G401.6 (cell line): ENCODE measurements around the gene PIK3CD.
A peak's percentile ranks its signal among the peaks of the same experiment; 100 is the strongest.

Experiments used
- FAIRE-seq: peaks from 2 replicates; lab custom pipeline; 2012; peaks lifted over from hg19 to GRCh38; lab: Jason Lieb, UNC

PIK3CD gene

DNA sequence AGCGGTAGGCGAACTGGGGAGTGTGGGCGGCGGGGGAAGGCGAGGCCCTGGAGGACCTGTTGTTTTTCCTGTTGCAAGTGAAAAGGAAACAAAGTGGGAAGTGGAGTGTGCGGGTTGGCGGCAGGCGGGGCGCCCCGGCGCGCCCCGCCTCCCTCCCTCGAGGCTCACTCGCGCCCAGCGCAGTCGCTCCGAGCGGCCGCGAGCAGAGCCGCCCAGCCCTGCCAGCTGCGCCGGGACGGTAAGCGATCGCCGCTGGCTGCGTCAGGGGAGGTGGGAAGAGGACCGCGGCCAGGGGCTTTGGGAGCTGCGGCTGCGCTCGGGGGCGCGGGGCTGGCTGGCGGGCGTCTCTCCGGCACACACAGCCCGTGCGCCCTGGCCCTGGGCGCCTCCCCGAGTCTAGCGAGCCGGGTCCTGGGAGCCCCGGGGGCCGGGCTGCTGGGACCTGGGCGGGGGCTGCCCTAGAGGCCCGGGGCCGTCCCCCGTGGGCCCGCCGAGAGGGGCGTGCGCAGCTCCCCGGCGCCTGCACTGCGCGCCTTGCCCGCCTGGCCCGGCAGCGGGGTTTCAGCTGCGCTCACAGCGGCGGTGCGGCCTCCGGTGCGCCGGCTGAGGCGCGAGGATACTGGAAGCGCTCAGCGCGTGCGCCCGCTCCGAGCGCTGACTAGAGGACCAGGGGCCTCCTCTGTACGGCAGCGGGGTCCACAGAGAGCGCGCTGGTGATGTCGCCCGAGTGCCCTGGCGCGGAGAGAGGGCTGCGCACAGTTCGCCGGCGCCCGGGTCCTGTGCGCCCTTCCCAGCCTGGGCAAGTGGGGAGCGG, at the start of gene PIK3CD:
Gene PIK3CD, plus strand, starts transcription at position 167 of the 814 bp plus-strand sequence. CDS start 58,725 bp downstream, outside the sequence.
- no peak for FAIRE-seq

DNA sequence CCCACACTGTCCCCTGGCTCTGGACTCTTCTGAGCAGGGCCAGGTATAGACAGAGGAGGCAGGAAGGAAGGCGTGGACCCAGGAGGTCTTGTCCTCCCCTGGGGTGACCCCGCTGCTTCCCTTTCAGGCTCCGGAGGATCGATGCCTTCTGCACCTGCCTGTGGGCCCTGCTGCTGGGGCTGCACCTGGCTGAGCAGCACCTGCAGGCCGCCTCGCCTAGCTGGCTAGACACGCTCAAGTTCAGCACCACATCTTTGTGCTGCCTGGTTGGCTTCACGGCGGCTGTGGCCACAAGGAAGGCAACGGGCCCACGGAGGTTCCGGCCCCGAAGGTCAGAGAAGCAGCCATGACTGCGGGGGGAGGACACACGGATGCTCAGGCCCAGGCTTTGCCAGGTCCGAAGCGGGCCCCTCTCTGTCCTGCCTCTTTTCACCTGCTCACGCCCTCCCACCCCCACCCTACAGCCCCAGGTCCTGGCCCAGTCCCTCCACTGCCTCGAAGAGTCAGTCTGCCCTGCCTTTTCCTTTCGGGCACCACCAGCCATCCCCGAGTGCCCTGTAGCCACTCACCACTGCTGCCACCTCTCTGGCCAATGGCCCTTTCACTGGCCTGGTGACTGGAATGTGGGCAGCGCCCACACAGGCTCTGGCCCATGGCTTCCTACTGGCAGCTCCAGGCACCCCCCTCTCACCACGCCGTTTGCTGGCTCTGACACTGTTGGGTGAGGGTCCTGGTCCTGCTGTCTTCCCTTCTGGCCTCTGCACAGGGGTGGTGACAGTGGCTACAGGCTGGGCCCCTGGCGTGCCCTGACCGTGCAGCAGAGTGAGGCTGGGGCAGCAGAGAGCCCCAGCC, 49.4 kb upstream of the PIK3CD start:
- no peak for FAIRE-seq

DNA sequence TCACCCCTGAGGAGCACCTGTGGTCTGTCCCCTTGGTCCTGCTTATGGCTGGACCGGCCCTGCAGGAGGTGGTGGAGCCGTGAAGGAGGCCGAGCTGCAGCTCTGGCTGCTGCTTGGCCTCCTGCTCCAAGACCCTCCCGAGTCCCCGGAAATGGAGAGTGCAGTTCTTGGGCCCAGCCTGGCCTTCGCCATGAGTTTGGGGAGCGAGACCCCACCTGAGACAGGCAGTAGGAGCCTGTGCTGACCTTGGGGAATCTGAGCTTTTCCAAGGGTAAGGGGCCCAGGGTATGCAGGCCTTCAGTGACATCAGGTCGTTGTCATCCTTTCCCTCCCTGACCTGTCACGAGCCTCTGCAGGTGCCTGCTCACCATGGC, 48.8 kb upstream of the PIK3CD start:
- FAIRE-seq, result no peak

DNA sequence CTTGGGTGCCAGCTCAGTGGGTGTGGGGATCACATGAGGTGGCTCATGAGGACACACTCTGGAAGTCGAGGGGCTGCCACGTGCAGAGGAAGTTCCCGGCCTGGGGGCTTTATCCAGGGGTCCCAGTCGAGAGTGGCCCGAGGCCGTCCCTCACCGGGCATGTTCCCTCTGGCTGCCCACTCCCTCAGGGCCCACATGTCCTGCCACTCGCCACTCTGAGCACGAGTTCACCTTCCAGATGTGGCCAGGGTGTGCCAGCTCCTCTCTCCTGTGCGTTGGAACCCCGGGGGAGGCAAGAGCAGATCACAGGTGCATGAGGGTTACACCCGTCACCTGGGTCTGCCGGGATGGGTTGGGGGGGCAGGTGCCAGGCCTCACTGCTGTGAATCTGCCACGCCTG, 48.2 kb upstream of the PIK3CD start:
- no peak for FAIRE-seq

DNA sequence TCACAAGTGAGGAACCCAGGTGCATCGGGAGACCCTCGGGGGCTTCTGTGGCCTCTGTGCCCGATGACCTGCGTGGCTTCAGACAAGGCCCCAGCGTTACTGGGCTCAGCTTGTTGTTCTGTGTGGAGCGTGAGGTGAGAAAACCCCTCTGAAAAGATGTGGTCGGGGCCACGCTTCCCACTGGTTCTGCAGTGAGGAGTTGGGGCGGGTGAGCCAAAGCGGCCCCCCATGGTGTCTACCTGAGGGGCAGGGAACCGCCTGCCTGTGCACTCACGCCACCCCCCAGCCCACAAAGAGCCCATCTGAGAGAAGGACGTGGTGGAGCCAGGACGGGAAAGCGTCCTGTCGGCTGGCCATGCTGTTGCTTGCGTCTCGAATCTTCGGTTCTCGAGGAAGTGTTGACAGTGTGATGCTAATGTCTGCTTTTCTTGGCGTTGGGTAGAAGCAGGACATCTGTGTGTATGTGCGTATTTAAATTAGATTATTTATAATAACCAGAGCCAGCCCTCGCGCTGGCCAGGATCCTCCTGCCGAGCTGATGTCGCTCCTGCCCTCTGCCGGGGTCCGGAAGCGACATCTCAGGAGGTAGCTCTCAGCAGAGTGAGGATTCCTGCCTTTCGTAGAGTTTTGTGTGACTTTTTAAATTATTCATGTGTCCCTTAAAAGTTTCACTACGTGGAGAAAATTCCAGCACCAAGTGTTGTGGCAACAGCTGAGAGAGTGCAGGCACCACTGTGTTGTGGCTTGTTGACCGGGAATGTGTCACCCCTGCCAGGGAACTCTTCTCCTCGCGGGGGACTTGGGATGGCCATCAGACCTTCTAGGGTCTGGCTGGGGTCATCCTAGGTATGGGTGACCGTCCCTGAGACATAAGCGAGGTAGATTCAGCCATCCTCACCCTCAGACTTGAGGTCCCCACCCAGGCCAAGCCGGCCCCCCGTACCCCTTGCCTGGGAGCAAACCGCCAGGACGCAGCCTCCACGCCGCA, 47.5 kb upstream of the PIK3CD start:
- FAIRE-seq, result no peak

DNA sequence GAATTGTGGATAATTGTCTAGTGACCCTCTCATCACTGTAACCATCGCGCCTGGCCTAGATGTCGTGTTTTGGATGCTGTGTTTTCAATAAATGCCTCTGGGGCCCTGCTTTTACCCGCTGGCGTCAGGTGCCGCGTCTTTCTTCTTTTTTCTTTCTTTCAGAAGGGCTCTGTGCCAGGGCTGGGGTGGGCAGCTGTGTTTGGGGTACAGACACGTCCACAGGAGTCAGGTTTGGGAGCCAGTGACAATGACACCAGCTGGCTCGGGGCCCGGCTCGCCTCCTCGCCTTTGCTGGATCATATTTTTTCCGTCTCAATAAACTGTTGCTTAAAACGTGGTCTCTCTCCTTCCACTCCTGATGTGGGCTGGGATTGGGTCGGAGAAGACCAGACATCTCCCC, 46.7 kb upstream of the PIK3CD start:
- no peak for FAIRE-seq

DNA sequence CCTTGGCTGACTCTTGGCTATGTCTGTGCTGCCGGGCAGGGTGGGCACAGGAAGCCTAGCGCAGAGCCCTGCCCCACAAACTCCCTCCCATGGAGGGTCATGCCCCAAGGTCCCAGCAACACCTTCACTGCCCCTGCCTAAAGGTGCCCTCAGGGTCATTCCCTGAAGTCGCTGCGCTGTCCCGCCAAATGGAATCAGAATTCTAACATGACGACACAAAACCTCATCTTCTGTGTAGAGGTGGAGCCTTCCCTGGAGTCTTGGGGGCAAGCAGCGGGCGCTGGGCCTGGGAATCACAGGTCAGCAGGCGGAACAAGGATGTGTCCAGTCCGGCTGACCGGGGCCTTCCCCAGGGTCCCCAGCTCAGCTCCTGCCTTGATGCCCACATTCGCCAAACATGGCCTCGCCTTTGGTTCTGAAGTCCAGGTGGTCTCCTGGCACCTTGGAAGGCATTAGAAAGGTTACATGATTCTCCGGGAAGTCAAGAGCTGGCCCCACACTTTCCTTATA, 45.5 kb upstream of the PIK3CD start:
- no peak for FAIRE-seq

DNA sequence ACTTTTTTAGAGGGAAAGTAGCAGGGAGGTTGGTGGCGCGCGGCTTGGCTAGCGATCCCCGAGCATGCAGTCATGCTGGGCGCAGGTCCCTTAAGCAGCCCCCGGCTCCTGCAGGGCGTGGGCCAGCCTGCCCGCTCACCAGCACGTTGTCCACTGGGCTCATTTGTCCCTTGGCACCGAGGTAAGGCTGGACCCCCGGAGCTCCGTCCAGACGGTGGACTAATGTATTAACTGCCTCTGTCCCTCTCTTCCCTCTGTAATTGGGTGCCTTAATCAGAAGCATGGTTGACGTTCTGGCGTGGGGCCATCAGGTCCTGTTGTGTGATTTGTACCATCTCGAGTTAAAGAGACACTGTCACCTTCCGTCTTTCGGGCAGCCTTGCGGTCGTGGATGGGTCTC, 45.1 kb upstream of the PIK3CD start:
- FAIRE-seq, result no peak

DNA sequence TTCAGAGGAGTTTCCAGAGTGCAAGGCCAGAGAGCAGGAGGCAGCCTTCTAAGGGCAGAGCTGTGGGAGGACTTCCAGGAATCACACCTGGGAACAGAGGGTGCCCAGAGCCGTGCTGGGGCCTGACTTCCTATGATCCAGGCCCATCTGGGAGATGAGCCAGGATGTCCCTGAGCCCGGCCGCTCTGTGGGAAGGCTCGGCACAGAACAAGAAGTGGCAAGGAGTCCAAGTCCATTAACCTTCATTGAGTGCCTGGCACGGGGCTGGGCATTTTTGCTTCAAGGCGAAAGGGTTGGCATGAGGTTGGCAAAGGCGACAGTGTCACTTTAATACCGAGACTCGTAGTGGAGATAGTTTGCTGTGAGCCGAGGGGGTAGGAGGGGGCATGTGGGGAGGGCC, 44.6 kb upstream of the PIK3CD start:
- no peak for FAIRE-seq

DNA sequence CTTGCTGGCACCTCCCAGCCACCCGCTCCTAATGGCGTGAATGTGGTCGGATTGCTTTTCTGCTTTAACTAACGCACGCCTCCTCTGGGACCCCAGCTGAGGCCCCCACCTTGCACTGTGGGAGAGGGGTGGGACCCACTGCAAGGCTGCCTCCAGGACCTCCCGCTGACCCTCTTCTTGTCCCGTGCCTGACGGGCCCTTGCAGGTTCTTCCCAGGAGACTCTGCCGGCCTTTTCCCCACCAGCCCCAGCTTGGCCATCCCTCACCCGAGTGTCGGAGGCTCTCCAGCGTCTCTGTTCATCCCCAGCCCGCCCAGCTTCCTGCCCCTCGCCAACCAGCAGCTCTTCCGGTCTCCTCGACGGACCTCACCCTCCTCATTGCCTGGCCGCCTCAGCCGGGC, 44.2 kb upstream of the PIK3CD start:
- no peak for FAIRE-seq

DNA sequence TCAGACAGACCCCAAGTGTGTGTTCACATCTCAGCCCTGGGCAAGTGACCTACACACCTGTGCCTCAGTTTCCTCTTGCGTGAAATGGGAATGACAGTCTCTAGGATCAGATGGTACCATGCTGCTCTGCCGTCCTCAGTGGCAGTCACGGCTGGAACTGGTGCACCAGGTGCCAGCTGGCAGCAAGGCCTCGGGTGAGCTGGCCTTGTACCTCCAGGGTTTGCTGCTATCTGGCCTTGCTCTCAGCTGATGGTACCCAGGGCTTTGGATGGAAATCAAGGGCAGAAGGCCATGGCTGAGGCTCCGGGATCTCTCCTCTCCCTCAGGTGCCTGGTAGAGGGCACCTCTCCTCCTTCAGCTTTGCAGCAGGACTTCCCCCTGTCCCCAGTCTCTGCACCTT, 41.5 kb upstream of the PIK3CD start:
- FAIRE-seq, result no peak

DNA sequence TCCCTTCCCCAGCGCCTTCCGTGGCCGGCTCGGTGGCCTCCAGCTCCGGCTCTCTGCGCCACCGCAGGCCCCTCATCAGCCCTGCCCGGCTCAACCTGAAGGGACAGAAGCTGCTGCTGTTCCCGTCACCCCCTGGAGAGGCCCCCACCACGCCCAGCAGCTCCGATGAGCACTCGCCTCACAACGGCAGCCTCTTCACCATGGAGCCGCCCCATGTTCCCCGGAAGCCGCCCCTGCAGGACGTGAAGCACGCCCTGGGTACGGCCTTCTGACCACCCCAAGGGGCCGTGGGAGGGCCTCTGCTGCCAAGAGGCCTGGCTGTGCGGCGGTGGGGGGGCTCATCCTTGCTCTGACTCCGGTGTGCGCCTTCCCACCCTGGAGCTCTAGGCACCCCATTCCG, 41.0 kb upstream of the PIK3CD start:
- FAIRE-seq, result no peak

DNA sequence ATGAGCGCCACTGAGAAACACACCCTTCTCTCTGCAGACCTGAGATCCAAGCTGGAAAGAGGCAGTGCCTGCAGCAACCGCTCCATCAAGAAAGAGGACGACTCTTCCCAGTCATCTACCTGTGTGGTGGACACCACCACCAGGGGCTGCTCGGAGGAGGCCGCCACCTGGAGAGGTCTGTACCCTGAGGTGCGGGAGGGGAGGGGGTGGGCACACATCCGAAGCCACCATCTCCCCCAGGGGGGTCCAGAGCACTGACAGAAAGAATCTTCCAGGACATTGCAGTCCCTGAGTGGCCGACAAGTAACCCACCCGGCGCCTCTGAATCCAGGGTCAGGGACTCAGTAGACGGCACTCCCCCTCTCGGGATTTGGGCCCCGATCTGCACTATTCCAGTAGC, 39.8 kb upstream of the PIK3CD start:
- FAIRE-seq, result no peak

DNA sequence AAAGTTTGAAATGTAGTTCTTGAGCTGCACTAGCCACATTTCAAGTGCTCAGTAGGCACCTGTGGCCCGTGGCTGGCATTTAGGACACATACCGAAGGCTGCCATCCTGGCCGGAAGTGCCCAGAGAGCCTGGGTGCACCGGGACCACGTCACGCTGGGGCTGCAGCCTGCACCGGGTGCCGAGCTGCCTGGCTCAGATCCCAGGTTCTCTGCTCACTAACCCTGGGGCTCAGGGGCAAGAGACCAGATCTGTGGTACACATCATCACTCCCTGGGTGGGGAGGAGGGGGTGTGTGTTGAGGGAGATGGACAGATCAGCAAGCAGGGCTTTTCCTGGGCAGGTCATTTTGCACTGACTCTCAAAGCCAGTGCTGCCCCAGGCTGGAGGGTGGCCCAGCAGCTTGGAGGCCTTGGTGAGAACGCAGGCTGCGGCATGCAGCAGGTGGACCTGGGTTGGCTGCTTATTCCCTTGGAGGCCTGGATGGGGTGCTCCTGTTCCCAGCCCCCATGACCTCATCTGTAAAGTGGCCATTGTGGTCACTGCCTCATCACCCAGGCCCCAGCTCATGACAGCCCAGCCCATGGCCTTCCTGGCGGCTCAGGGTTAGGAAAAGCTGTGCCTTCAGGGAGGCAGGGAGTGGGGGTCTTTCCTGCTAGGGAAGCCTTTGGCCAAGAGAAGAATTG, 39.2 kb upstream of the PIK3CD start:
- no peak for FAIRE-seq

DNA sequence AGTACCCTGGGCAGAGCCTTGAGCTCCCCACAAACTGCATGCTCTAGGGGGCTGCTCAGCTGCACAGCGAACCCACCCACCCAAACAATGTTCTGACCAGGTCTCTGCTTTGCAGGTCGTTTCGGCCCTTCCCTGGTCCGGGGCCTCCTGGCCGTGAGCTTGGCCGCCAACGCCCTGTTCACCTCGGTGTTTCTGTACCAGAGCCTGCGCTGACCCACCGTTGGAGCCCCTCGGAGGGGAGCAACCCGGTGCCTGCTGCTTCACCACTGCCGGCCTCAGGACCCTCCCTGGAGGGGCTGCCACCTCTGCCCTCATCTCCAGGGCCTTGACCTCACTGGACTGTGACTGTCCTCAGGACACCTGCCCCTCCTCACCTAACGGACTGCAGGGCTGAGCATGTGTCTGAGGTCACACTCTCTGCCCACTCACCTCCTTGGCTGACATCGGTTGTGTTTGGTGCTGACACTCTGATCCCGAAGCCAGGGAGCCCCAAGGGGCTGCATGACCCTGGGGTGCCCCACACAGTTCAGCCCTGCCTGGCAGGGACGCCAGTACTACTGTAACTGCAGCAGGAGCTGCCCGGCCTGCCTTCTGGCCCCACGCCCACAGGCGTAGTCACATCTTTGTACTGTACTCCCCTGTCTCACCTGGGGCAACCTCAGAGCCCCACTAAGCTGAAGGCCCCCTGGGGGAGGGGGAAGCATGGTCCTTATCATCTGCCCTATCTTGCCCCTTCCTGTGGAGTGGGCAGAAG, 38.5 kb upstream of the PIK3CD start:
- FAIRE-seq, result no peak

DNA sequence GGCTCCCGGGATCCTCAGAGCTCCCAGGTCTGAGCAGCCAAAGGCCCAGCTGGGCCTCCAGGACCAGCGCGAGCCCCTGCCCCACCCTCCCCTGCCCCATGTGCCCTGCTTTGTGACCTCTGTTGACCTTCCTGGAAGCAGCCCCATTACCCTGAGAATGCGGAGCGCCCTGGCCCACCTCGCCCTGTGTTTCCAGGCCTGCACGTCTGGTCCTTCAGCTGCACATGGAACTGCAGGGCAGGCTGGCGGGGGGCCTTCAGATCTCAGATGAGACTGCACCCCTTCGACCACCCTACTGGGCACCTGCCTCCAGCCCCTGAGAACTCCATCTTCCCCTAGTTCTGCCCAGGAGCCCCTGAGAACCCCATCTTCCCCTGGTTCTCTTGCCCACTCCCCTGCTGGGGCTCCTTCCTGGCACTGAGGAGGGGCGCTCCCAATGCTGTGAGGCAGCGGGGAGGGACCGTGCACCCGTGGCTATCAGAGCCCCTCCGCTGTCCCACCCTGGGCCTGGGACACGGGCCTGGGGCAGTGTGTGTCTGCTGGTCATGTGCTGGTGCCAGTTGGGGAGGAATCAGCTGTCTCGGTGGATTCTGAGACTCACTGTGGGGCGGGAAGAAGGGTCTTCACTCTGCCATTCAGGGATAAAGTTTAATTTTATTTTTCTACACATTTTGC, 37.8 kb upstream of the PIK3CD start:
- FAIRE-seq, result no peak

DNA sequence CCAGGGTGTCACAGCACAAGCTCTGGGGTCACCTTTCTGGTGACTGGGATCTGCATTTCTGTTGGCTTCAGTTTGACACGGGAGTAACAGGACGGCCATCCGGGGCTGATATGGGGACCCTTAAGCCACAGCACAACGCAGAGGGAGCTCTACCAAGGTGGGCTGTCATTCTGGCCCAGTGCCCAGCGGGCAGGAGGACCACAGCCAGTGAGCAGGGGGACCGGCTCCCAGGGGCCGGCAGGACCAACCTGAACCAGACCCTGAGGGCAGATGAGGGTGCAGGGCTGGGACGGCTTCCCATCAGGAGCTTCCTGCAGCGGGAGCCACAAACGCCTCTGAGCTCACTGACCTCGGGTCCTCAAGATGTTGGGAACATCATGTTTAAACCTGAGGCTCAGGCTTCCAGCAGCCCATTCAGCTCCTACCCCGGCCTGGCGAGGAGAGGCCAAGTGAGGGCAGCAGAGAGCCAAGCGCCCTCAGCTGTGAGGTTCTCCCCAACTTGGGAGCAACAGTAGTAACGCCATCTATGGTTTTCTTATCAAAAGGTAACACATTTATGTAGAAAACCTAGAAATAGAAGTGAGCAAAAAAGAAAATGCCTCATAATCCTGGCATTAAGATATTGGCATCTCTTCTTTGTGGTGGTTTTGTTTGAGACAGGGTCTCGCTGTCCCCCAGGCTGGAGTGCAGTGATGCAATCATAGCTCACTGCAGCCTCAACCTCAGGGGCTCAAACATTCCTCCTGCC, 36.0 kb upstream of the PIK3CD start:
- peak; percentile 91 for FAIRE-seq

DNA sequence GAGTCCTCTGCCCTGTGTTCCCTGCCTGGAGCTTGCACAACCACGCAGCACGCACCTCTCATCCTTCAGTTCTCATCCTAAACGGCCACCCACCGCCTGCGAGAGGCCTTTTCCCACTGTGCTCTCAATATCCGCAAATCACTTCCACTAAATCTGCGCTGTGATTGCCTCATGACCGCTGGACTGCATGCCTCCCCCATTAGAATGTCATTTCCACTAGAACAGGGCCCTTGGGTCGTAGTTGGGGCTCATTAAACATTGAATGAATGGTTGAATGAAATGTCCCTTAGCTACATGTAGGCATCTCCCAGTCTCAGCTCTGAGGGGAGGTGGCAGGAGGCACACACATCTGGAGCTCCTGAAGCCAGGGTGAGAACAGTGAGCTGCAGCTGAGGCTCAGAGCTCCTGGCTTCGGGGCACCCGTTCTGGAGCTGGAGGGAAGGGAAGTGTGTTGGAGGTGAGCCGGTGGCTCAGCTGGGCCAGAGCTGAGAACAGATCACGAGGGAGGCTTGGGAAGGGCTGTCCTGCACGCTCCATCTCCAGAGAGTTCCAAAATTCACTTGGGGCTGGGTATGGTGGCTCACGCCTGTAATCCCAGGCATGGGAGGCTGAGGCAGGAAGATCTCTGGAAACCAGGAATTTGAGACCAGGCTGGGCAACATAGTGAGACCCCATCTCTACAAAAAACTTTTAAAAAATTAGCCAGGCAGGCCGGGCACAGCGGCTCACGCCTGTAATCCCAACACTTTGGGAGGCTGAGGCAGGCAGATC, 32.4 kb upstream of the PIK3CD start:
- no peak for FAIRE-seq

DNA sequence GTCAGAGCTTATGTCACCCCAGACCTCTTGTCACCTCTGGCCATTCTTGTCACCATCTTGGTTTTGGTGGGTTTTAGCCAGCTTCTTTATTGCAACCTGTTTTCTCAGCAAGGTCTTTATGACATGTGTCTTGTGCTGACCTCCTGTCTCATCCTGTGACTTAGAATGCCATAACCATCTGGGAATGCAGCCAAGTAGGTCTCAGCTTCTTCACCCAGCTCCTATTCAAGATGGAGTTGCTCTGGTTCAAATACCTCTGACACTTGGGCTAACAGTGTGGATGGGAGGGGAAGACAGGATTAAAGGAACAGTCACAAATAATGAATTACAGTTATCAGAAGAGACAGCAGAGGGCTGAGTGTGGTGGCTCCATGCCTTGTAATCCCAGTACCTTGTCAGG, 30.5 kb upstream of the PIK3CD start:
- FAIRE-seq, result no peak
